ENCODE data around the gene NCBP2.

NCBP2 gene

GRCh38 chr3:196938576-196938975, 3.8 kb downstream of the NCBP2 start:
- no peak for DNase-seq (ENCODE audit: extremely low read depth, low read depth)
- TF ChIP-seq CTCF (IDR thresholded peaks at IDR 0.05; ENCODE audit: low read depth, low read length, missing control alignments), result no peak
- H3K4me3 ChIP-seq (replicated peaks; ENCODE audit: low read depth, low read length), result no peak overlapping the region

GRCh38 chr3:196938124-196938523, 4.2 kb downstream of the NCBP2 start:
- no peak overlapping the region for H3K4me3 ChIP-seq (replicated peaks; ENCODE audit: low read depth, low read length)
- DNase-seq (ENCODE audit: extremely low read depth, low read depth), result no peak
- TF ChIP-seq CTCF (IDR thresholded peaks at IDR 0.05; ENCODE audit: low read depth, low read length, missing control alignments), result no peak

- no peak for DNase-seq (ENCODE audit: extremely low read depth, low read depth)
- H3K4me3 ChIP-seq (replicated peaks; ENCODE audit: low read depth, low read length), result no peak overlapping the region
- no peak for TF ChIP-seq CTCF (IDR thresholded peaks at IDR 0.05; ENCODE audit: low read depth, low read length, missing control alignments)
Measured at GRCh38 chr3:196936288-196936687, 6.0 kb downstream of the NCBP2 start.

GRCh38 chr3:196932600-196932999, 9.7 kb downstream of the NCBP2 start:
- no peak for DNase-seq (ENCODE audit: extremely low read depth, low read depth)
- no peak overlapping the region for H3K4me3 ChIP-seq (replicated peaks; ENCODE audit: low read depth, low read length)
- no peak for TF ChIP-seq CTCF (IDR thresholded peaks at IDR 0.05; ENCODE audit: low read depth, low read length, missing control alignments)

- H3K4me3 ChIP-seq (replicated peaks; ENCODE audit: low read depth, low read length), result no peak overlapping the region
- TF ChIP-seq CTCF (IDR thresholded peaks at IDR 0.05; ENCODE audit: low read depth, low read length, missing control alignments), result no peak
- DNase-seq (ENCODE audit: extremely low read depth, low read depth), result no peak
Measured at GRCh38 chr3:196931828-196932587, 10.3 kb downstream of the NCBP2 start.

- no peak for DNase-seq (ENCODE audit: extremely low read depth, low read depth)
- TF ChIP-seq CTCF (IDR thresholded peaks at IDR 0.05; ENCODE audit: low read depth, low read length, missing control alignments), result no peak
Measured at GRCh38 chr3:196931157-196931556, 11.2 kb downstream of the NCBP2 start.

More at GRCh38 chr3:196931157-196931556, 11.2 kb downstream of the NCBP2 start:
- no peak overlapping the region for H3K4me3 ChIP-seq (replicated peaks; ENCODE audit: low read depth, low read length)
